Ascending aorta (tissue), 2 donors: ENCODE data around the gene DCTN1. TPM values are rescaled to one million over a fixed set of nuclear protein-coding genes. Genes with fewer than 3 reads are reported as not detected.
A peak's percentile ranks its signal among the peaks of the same experiment; 100 is the strongest.

Source experiments
- DNase-seq, 2 donors: peaks; one replicate each; pipeline ENCODE4 v3.0.0-alpha.2; 2019; ENCODE audit warnings: low spot score in 2 of 2
- H3K27ac ChIP-seq, 2 donors: fragments of 200-600 bp; sonication (generic); one replicate each; pipeline ENCODE4 v1.5.1; 2016 to 2017; ENCODE audit warnings: mild to moderate bottlenecking in 1 of 2
- H3K27me3 ChIP-seq: fragments of 200-600 bp; sonication (generic); one replicate; pipeline ENCODE4 v1.5.1; 2017
- H3K36me3 ChIP-seq, 2 donors: fragments of 200-600 bp; sonication (generic); one replicate each; pipeline ENCODE4 v1.5.1; 2016
- H3K4me1 ChIP-seq, 2 donors: fragments of 200-600 bp; sonication (generic); one replicate each; pipeline ENCODE4 v1.5.1; 2016 to 2017; ENCODE audit warnings: mild to moderate bottlenecking in 1 of 2
- H3K4me3 ChIP-seq, 2 donors: fragments of 200-600 bp; sonication (generic); one replicate each; pipeline ENCODE4 v1.5.1; 2016 to 2017; ENCODE audit warnings: mild to moderate bottlenecking in 1 of 2
- H3K9me3 ChIP-seq, 2 donors: fragments of 200-600 bp; sonication (generic); one replicate each; pipeline ENCODE4 v1.5.1; 2016
- CTCF ChIP-seq, 3 experiments: fragments of 200-600 bp in 2 of 3; fragments of 450-650 bp in 1 of 3; sonication (generic) in 2 of 3; IDR thresholded peaks; one replicate each; pipeline ENCODE4 v1.5.1; 2016 to 2019; ENCODE audit warnings: antibody characterized with exemption in 3 of 3, mild to moderate bottlenecking in 1 of 3, moderate library complexity in 1 of 3
- intact Hi-C: fragments of 100-400 bp; cut with DNase I; formaldehyde crosslinking; loops from one replicate; pipeline ENCODE4 v1.15.1; 2023
- total RNA-seq: library from RNA; depleted of rRNA; stranded (reverse); fragments of >200 nt; gene quantifications from one replicate; pipeline ENCODE4 v1.1.0, GENCODE V29; 2016

Gene DCTN1
- total RNA-seq, 1 donor from 2014 or later: 152 TPM

DNA sequence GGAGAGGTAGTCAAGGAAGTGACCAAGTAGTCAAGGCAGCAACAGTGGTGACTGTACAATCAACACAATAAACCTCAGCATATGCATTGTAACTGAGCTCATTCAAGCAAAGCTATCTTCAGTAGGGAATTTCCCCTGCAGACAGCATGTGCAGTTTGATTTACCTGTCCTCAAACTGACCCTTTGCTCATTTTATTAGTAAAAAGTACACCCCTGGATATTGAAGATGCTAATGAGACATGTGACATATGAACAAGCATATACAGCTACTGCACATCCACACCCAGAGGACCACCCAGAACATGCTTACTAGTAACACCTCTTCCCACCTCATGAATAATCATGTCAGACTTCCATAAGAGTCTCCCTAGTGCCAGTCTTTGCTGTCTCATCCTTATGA lies 25.9 kb upstream of the DCTN1 start:
- intact Hi-C loops: no loop called here
- TF ChIP-seq CTCF (IDR thresholded peaks at IDR 0.05): no peak
- Histone ChIP-seq H3K27me3 (no peaks in the 10 kb centered on the region), H3K36me3 (no peaks in the 10 kb centered on the region), H3K4me3 (no peak overlapping the region), H3K27ac (no peak overlapping the region), H3K9me3 (no peaks in the 10 kb centered on the region), H3K4me1 (no peaks in the 10 kb centered on the region)
- no peak for DNase-seq

GRCh38 chr2:74401891-74402290 lies 21.8 kb upstream of the DCTN1 start:
- DNase-seq: no peak
- no peaks in the 10 kb centered on the region for H3K9me3 ChIP-seq
- no peak overlapping the region for H3K27ac ChIP-seq
- TF ChIP-seq CTCF (IDR thresholded peaks at IDR 0.05): no peak
- no peaks in the 10 kb centered on the region for H3K27me3 ChIP-seq
- H3K4me1 ChIP-seq: no peaks in the 10 kb centered on the region
- intact Hi-C loops: no loop called here
- no peaks in the 10 kb centered on the region for H3K36me3 ChIP-seq
- no peak overlapping the region for H3K4me3 ChIP-seq

DNA sequence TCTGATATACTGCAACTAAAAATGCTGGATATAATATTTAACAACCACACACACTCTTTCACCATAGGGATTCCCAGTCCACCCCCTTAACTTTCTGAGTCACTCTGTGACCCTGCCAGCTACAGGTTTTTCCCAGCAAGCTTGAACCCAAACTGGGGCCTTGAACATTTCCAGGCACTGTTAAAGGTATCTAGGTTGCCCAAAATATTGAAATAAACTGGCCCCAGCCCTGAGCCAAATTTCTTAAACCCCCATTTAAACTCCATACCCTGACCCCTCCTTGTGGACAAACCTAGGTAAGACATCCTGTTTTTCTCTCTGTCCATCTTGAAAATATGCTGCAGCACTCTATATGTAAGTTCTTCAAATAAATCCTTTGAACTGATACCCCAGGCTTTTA lies 19.7 kb upstream of the DCTN1 start:
- no peaks in the 10 kb centered on the region for H3K9me3 ChIP-seq
- H3K4me3 ChIP-seq: no peak overlapping the region
- H3K27me3 ChIP-seq: no peaks in the 10 kb centered on the region
- H3K27ac ChIP-seq: no peak overlapping the region
- peak in 2 of 3 experiments; percentile 14 to 25 for TF ChIP-seq CTCF (IDR thresholded peaks at IDR 0.05)
- no peaks in the 10 kb centered on the region for H3K4me1 ChIP-seq
- DNase-seq: no peak
- intact Hi-C loops: no loop called here
- no peaks in the 10 kb centered on the region for H3K36me3 ChIP-seq

DNA sequence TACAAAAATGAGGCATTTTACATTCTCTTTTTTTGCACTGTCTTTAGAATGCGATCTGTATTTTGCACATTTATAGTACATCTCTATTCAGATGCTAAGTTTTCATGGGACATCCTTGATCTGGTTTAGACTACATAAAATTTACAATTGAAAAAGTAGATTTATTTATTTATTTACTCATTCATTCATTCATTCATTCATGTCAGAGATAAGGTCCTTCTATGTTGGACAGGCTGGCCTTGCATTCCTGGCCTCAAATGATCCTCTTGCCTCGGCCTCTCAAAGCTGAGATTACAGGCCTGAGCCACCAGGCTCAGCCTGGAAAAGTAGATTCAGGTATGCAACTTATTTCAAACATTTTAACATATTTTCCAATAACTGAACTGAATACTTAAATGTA lies 16.0 kb upstream of the DCTN1 start:
- H3K9me3 ChIP-seq: no peaks in the 10 kb centered on the region
- H3K4me1 ChIP-seq: peaks cover 2 to 5% of the 10 kb centered on the region in 2 donors
- TF ChIP-seq CTCF (IDR thresholded peaks at IDR 0.05): no peak
- no peak for DNase-seq
- no peak overlapping the region for H3K27ac ChIP-seq
- intact Hi-C loops: no loop called here
- no peak overlapping the region for H3K4me3 ChIP-seq
- no peaks in the 10 kb centered on the region for H3K27me3 ChIP-seq
- no peaks in the 10 kb centered on the region for H3K36me3 ChIP-seq

DNA sequence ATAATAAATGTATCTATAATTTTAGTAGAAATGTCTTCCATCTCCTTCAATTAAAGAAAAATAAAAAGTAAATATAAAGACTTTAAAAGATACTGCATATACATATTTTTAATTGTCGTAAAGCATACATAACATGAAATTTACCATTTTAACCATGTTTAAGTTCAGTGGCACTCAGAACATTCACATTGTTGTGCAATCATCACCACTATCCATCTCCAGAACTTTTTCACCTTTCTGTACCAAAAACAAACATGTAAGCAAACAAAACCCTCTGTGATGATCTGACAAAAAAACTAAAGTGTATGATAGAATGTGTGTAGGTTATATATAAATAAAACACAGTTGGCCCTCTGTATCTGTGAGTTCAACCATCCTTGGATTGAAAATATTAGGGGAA lies 13.4 kb upstream of the DCTN1 start:
- no peak for DNase-seq
- no peaks in the 10 kb centered on the region for H3K36me3 ChIP-seq
- peaks cover 9 to 13% of the 10 kb centered on the region in 2 donors for H3K4me1 ChIP-seq
- H3K27ac ChIP-seq: no peak overlapping the region
- intact Hi-C loops: no loop called here
- no peak overlapping the region for H3K4me3 ChIP-seq
- H3K9me3 ChIP-seq: no peaks in the 10 kb centered on the region
- TF ChIP-seq CTCF (IDR thresholded peaks at IDR 0.05): no peak
- H3K27me3 ChIP-seq: no peaks in the 10 kb centered on the region

DNA sequence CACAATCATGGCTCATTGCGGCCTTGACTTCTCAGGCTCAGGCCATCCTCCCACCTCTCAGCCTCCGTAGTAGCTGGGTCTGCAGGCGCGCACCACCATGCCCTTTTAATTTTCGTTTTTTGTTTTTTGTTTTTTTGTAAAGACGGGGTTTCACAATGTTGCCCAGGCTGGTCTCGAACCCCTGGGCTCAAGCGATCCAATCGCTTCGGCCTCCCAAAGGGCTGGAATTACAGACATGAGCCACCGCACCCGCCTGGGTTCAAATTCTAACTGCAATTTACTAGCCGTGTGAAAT lies 12.3 kb upstream of the DCTN1 start:
- intact Hi-C loops: loop anchor here (1.0 kb wide), 1 partner anchor 390 kb away; no protein-coding TSS in a partner anchor
- peak overlapping the region in 1 of 2 donors; percentile 94 for H3K4me3 ChIP-seq
- peaks cover 13 to 18% of the 10 kb centered on the region in 2 donors for H3K4me1 ChIP-seq
- no peak for DNase-seq
- TF ChIP-seq CTCF (IDR thresholded peaks at IDR 0.05): no peak
- peak overlapping the region in 1 of 2 donors; percentile 89 for H3K27ac ChIP-seq
- H3K36me3 ChIP-seq: no peaks in the 10 kb centered on the region
- no peaks in the 10 kb centered on the region for H3K9me3 ChIP-seq
- H3K27me3 ChIP-seq: no peaks in the 10 kb centered on the region
